ENCODE data around the gene LRRC41.

The LRRC41 gene

GRCh38 chr1:46284597-46285564 is 18.5 kb downstream of the LRRC41 start:
- Mint-ChIP-seq H3K9me3 (ENCODE audit: low read depth) (no peaks in the 10 kb centered on the region), H3K27me3 (no peaks in the 10 kb centered on the region), H3K4me1 (ENCODE audit: low read depth) (peaks cover 14% of the 10 kb centered on the region), H3K27ac (peak overlapping the region; percentile 29), H3K36me3 (peaks cover 5% of the 10 kb centered on the region), H3K4me3 (no peak overlapping the region)

GRCh38 chr1:46284058-46284457 is 19.4 kb downstream of the LRRC41 start:
- Mint-ChIP-seq H3K9me3 (ENCODE audit: low read depth) (no peaks in the 10 kb centered on the region), H3K27ac (peak overlapping the region; percentile 10), H3K36me3 (peaks cover 5% of the 10 kb centered on the region), H3K4me3 (no peak overlapping the region), H3K27me3 (no peaks in the 10 kb centered on the region), H3K4me1 (ENCODE audit: low read depth) (peaks cover 14% of the 10 kb centered on the region)

- Mint-ChIP-seq H3K36me3 (peaks cover 8% of the 10 kb centered on the region), H3K27ac (no peak overlapping the region), H3K4me1 (ENCODE audit: low read depth) (peaks cover 5% of the 10 kb centered on the region), H3K9me3 (ENCODE audit: low read depth) (no peaks in the 10 kb centered on the region), H3K27me3 (no peaks in the 10 kb centered on the region), H3K4me3 (no peak overlapping the region)
Observed at GRCh38 chr1:46281021-46281420, 22.4 kb downstream of the LRRC41 start.

GRCh38 chr1:46280092-46280491 is 23.3 kb downstream of the LRRC41 start:
- Mint-ChIP-seq H3K36me3 (peaks cover 8% of the 10 kb centered on the region), H3K4me1 (ENCODE audit: low read depth) (peaks cover under 1% of the 10 kb centered on the region), H3K27me3 (no peaks in the 10 kb centered on the region), H3K4me3 (no peak overlapping the region), H3K27ac (no peak overlapping the region), H3K9me3 (ENCODE audit: low read depth) (no peaks in the 10 kb centered on the region)

- H3K9me3 Mint-ChIP-seq (ENCODE audit: low read depth) = no peaks in the 10 kb centered on the region
- H3K36me3 Mint-ChIP-seq = peaks cover 8% of the 10 kb centered on the region
- H3K4me3 Mint-ChIP-seq = no peak overlapping the region
Observed at GRCh38 chr1:46278807-46279206, 24.6 kb downstream of the LRRC41 start.

GRCh38 chr1:46277658-46278373 is 25.6 kb downstream of the LRRC41 start:
- Mint-ChIP-seq H3K4me3 (no peak overlapping the region), H3K9me3 (ENCODE audit: low read depth) (no peaks in the 10 kb centered on the region), H3K27me3 (no peaks in the 10 kb centered on the region), H3K36me3 (peaks cover 11% of the 10 kb centered on the region), H3K4me1 (ENCODE audit: low read depth) (no peaks in the 10 kb centered on the region), H3K27ac (no peak overlapping the region)

More at GRCh38 chr1:46278807-46279206, 24.6 kb downstream of the LRRC41 start:
- H3K27me3 Mint-ChIP-seq = no peaks in the 10 kb centered on the region
- H3K4me1 Mint-ChIP-seq (ENCODE audit: low read depth) = no peaks in the 10 kb centered on the region
- no peak overlapping the region for H3K27ac Mint-ChIP-seq

GRCh38 chr1:46275030-46275337 is 28.4 kb downstream of the LRRC41 start:
- H3K36me3 Mint-ChIP-seq = peaks cover 14% of the 10 kb centered on the region
- no peaks in the 10 kb centered on the region for H3K4me1 Mint-ChIP-seq (ENCODE audit: low read depth)
- no peaks in the 10 kb centered on the region for H3K27me3 Mint-ChIP-seq
- H3K9me3 Mint-ChIP-seq (ENCODE audit: low read depth) = no peaks in the 10 kb centered on the region
- no peak overlapping the region for H3K4me3 Mint-ChIP-seq
- H3K27ac Mint-ChIP-seq = peak overlapping the region; percentile 3

- no peak overlapping the region for H3K27ac Mint-ChIP-seq
- H3K9me3 Mint-ChIP-seq (ENCODE audit: low read depth) = no peaks in the 10 kb centered on the region
- H3K36me3 Mint-ChIP-seq = peaks cover 14% of the 10 kb centered on the region
Observed at GRCh38 chr1:46274225-46275029, 29.0 kb downstream of the LRRC41 start.

GRCh38 chr1:46268578-46268977 is 34.8 kb downstream of the LRRC41 start:
- no peak overlapping the region for H3K27ac Mint-ChIP-seq
- H3K9me3 Mint-ChIP-seq (ENCODE audit: low read depth) = no peaks in the 10 kb centered on the region
- peaks cover 32% of the 10 kb centered on the region for H3K36me3 Mint-ChIP-seq
- no peak overlapping the region for H3K4me3 Mint-ChIP-seq
- no peaks in the 10 kb centered on the region for H3K27me3 Mint-ChIP-seq
- H3K4me1 Mint-ChIP-seq (ENCODE audit: low read depth) = no peaks in the 10 kb centered on the region

More at GRCh38 chr1:46274225-46275029, 29.0 kb downstream of the LRRC41 start:
- Mint-ChIP-seq H3K4me1 (ENCODE audit: low read depth) (no peaks in the 10 kb centered on the region), H3K27me3 (no peaks in the 10 kb centered on the region), H3K4me3 (no peak overlapping the region)

- Mint-ChIP-seq H3K4me3 (no peak overlapping the region), H3K27me3 (no peaks in the 10 kb centered on the region), H3K36me3 (peaks cover 29% of the 10 kb centered on the region), H3K4me1 (ENCODE audit: low read depth) (no peaks in the 10 kb centered on the region), H3K27ac (no peak overlapping the region), H3K9me3 (ENCODE audit: low read depth) (no peaks in the 10 kb centered on the region)
Observed at GRCh38 chr1:46263146-46263545, 40.3 kb downstream of the LRRC41 start.

GRCh38 chr1:46262508-46262907 is 40.9 kb downstream of the LRRC41 start:
- no peaks in the 10 kb centered on the region for H3K9me3 Mint-ChIP-seq (ENCODE audit: low read depth)
- H3K27ac Mint-ChIP-seq = no peak overlapping the region
- no peaks in the 10 kb centered on the region for H3K4me1 Mint-ChIP-seq (ENCODE audit: low read depth)
- no peaks in the 10 kb centered on the region for H3K27me3 Mint-ChIP-seq
- H3K4me3 Mint-ChIP-seq = no peak overlapping the region
- peaks cover 29% of the 10 kb centered on the region for H3K36me3 Mint-ChIP-seq

GRCh38 chr1:46256523-46256922 is 46.9 kb downstream of the LRRC41 start:
- no peaks in the 10 kb centered on the region for H3K27me3 Mint-ChIP-seq
- H3K36me3 Mint-ChIP-seq = peaks cover 17% of the 10 kb centered on the region
- no peak overlapping the region for H3K27ac Mint-ChIP-seq
- H3K9me3 Mint-ChIP-seq (ENCODE audit: low read depth) = no peaks in the 10 kb centered on the region
- no peak overlapping the region for H3K4me3 Mint-ChIP-seq
- H3K4me1 Mint-ChIP-seq (ENCODE audit: low read depth) = no peaks in the 10 kb centered on the region

GRCh38 chr1:46254668-46255067 is 48.7 kb downstream of the LRRC41 start:
- H3K4me1 Mint-ChIP-seq (ENCODE audit: low read depth) = no peaks in the 10 kb centered on the region
- H3K27me3 Mint-ChIP-seq = no peaks in the 10 kb centered on the region
- no peaks in the 10 kb centered on the region for H3K9me3 Mint-ChIP-seq (ENCODE audit: low read depth)
- H3K27ac Mint-ChIP-seq = no peak overlapping the region
- H3K4me3 Mint-ChIP-seq = no peak overlapping the region
- H3K36me3 Mint-ChIP-seq = peaks cover 6% of the 10 kb centered on the region

GRCh38 chr1:46248122-46248920 is 55.1 kb downstream of the LRRC41 start:
- H3K27ac Mint-ChIP-seq = peak overlapping the region; percentile 91
- H3K4me1 Mint-ChIP-seq (ENCODE audit: low read depth) = peaks cover 20% of the 10 kb centered on the region
- H3K36me3 Mint-ChIP-seq = peaks cover 4% of the 10 kb centered on the region
- H3K27me3 Mint-ChIP-seq = no peaks in the 10 kb centered on the region
- H3K9me3 Mint-ChIP-seq (ENCODE audit: low read depth) = no peaks in the 10 kb centered on the region
- H3K4me3 Mint-ChIP-seq = peak overlapping the region; percentile 94

Data from activated naive CD8-positive, alpha-beta T cell (primary cell).